NCI-H128 (cell line): Measurements from ENCODE around the gene PES1.
"Not testable (repeated sequence)": the region's sequence is repeated elsewhere in the genome, so short reads cannot be mapped to it uniquely, and the experiment has no call there.

Source experiments
- DNase-seq: peaks from one replicate; lab custom pipeline; 2025; ENCODE audit not compliant: unreplicated experiment; lab: John Stamatoyannopoulos, UW

The PES1 gene

GRCh38 chr22:30555282-30556210 is 36.2 kb downstream of the PES1 start:
- DNase-seq = no peak

- DNase-seq = no peak
Observed at GRCh38 chr22:30553971-30554370, 37.7 kb downstream of the PES1 start.

GRCh38 chr22:30552719-30553118 is 39.0 kb downstream of the PES1 start:
- DNase-seq = no peak

- not testable (repeated sequence) for DNase-seq
Observed at GRCh38 chr22:30551813-30552212, 39.9 kb downstream of the PES1 start.

- DNase-seq = no peak
Observed at GRCh38 chr22:30547188-30547587, 44.5 kb downstream of the PES1 start.

- no peak for DNase-seq
Observed at GRCh38 chr22:30546616-30547015, 45.1 kb downstream of the PES1 start, which contains the start of gene SEC14L6. Gene SEC14L6, minus strand, starts transcription at chr22:30546741. Its CDS starts 59 bp downstream, at chr22:30546682.

GRCh38 chr22:30542811-30543188 is 48.9 kb downstream of the PES1 start:
- DNase-seq = no peak

GRCh38 chr22:30541961-30542810 is 49.5 kb downstream of the PES1 start:
- DNase-seq = no peak

GRCh38 chr22:30541511-30541910 is 50.2 kb downstream of the PES1 start:
- not testable (repeated sequence) for DNase-seq

- DNase-seq = no peak
Observed at GRCh38 chr22:30539368-30539767, 52.3 kb downstream of the PES1 start.

GRCh38 chr22:30538280-30538679 is 53.4 kb downstream of the PES1 start:
- no peak for DNase-seq

GRCh38 chr22:30537083-30537731 is 54.5 kb downstream of the PES1 start:
- no peak for DNase-seq

GRCh38 chr22:30535182-30535581 is 56.5 kb downstream of the PES1 start:
- no peak for DNase-seq

- DNase-seq = no peak
Observed at GRCh38 chr22:30531651-30532608, 59.8 kb downstream of the PES1 start.

- no peak for DNase-seq
Observed at GRCh38 chr22:30526656-30527055, 65.1 kb downstream of the PES1 start.
